Ovary (tissue), 3 donors: Measurements from ENCODE around the gene SLC9A7.

Source experiments
- CTCF ChIP-seq, 3 donors: fragments of 450-650 bp in 2 of 3; fragments of 200-600 bp in 1 of 3; IDR thresholded peaks; one replicate each; pipeline versions ENCODE4 v1.5.1 to v1.8.0; 2016 to 2022; ENCODE audit warnings: antibody characterized with exemption in 3 of 3, mild to moderate bottlenecking in 1 of 3
- POLR2A ChIP-seq: fragments of 450-650 bp; IDR thresholded peaks from one replicate; pipeline ENCODE4 v1.6.1; 2017; ENCODE audit warnings: antibody characterized with exemption, mild to moderate bottlenecking, moderate library complexity
- donor health status: DM: no; HTN: no; CAD: no.

- no peak for TF ChIP-seq CTCF (IDR thresholded peaks at IDR 0.05)
- TF ChIP-seq POLR2A: no peak
These were observed 171.8 kb downstream of the SLC9A7 start for GRCh38 chrX:46587158-46587557.
